ENCODE measurements around the gene ATIC. TPM values are rescaled to one million over a fixed set of nuclear protein-coding genes. Genes with fewer than 3 reads are reported as not detected.

ATIC gene
- total RNA-seq, 1 experiment from 2014 or later = 173 TPM

DNA sequence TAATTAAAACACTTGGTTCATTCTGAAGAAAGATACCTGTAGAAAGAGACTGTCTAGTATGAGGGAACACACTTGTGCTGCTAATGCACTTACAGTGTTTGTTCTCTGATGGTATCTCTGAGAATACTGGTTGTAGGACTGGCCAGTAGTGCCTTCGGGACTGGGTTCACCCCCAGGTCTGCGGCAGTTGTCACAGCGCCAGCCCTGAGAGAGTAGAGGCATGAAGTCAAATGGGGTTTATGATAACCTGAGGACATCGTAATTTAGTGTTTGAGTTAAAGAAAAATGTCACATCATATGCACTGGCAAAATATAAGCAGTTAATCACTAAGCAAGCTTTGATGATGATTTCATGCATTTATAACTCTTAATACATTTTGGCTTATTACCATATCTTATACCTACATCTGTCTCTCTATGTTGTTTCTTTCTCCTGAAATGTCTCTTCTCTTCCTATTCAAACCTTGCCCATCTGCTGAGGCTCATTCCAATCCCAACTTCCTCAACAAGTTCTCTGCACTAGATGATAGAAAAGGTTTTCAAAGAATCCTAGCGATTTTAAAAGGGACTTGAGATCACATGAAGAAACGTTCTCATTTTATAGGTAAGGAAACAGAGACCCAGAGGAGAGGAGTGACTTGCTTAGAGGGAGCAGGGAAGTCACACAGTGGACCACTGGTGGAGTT lies 50.2 kb downstream of the ATIC start:
- CTCF ChIA-PET = no interaction called here
- ATAC-seq = no peak
- intact Hi-C loops (cut with micrococcal nuclease) = no loop called here
- Histone ChIP-seq H4K20me1 (ENCODE audit: insufficient read depth) (no peaks in the 10 kb centered on the region), H3K27ac (ENCODE audit: low read depth, low read length) (no peak overlapping the region), H3K4me1 (ENCODE audit: control insufficient read depth in 1 of 2, insufficient read depth in 2 of 2, low read length in 2 of 2) (no peaks in the 10 kb centered on the region), H3K9ac (ENCODE audit: low read length) (no peak overlapping the region), H3K9me2 (ENCODE audit: insufficient read depth) (no peaks in the 10 kb centered on the region), H3K4me3 (replicated peaks in 1 of 2; ENCODE audit: low read depth in 1 of 2, low read length in 2 of 2) (no peak overlapping the region), H3K36me3 (ENCODE audit: control insufficient read depth in 1 of 2, insufficient read depth in 2 of 2, low read length in 2 of 2) (peaks cover 0 to 11% of the 10 kb centered on the region in 2 experiments; a peak in 2 of 4 replicates), H3K4me2 (ENCODE audit: low read length) (no peak overlapping the region), H3K79me2 (ENCODE audit: insufficient read depth, low read length) (no peaks in the 10 kb centered on the region), H3K9me3 (ENCODE audit: control insufficient read depth in 1 of 2, insufficient read depth in 1 of 2, low read depth in 1 of 2, low read length in 2 of 2) (no peaks in the 10 kb centered on the region), H2AFZ (ENCODE audit: low read depth, low read length, poor library complexity, severe bottlenecking) (no peak overlapping the region), H3K27me3 (ENCODE audit: insufficient read depth, low read length) (no peaks in the 10 kb centered on the region)
- POLR2A ChIA-PET = no interaction called here
- no TSS peak for BruUV-seq (replicated peaks)
- DNase-seq (ENCODE audit: low read depth, low spot score) = no peak
- TF ChIP-seq ZFX (IDR thresholded peaks at IDR 0.05) (no peak), SIN3A (IDR thresholded peaks at IDR 0.05; ENCODE audit: low read depth) (no peak), EZH2phosphoT487 (IDR thresholded peaks at IDR 0.05; ENCODE audit: borderline replicate concordance) (no peak), FOSL1 (IDR thresholded peaks at IDR 0.05; ENCODE audit: low read depth) (no peak), CEBPB (IDR thresholded peaks at IDR 0.05; ENCODE audit: low read depth) (no peak), POLR2A (IDR thresholded peaks at IDR 0.05; ENCODE audit: borderline replicate concordance, extremely low read depth, insufficient read depth, insufficient read length) (no peak), POLR2AphosphoS5 (IDR thresholded peaks at IDR 0.05; ENCODE audit: low read depth, low read length) (no peak), TCF7L2 (IDR thresholded peaks at IDR 0.05; ENCODE audit: borderline replicate concordance, extremely low read depth, insufficient read depth, insufficient read length) (no peak), YY1 (IDR thresholded peaks at IDR 0.05; ENCODE audit: extremely low read depth, insufficient replicate concordance, low read depth, low read length) (no peak), SP1 (IDR thresholded peaks at IDR 0.05; ENCODE audit: low read depth) (no peak), ZNF274 (IDR thresholded peaks at IDR 0.05; ENCODE audit: low read depth, low read length) (no peak), ELF1 (IDR thresholded peaks at IDR 0.05; ENCODE audit: borderline replicate concordance, low read depth) (no peak), SRF (IDR thresholded peaks at IDR 0.05; ENCODE audit: low read depth) (no peak), EGR1 (IDR thresholded peaks at IDR 0.05; ENCODE audit: low read depth) (no peak), CBX3 (IDR thresholded peaks at IDR 0.05; ENCODE audit: low read depth) (no peak)
- TF ChIP-seq, protein P1, sequence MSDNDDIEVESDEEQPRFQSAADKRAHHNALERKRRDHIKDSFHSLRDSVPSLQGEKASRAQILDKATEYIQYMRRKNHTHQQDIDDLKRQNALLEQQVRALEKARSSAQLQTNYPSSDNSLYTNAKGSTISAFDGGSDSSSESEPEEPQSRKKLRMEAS (IDR thresholded peaks at IDR 0.05) = no peak
- TF ChIP-seq, protein P2, sequence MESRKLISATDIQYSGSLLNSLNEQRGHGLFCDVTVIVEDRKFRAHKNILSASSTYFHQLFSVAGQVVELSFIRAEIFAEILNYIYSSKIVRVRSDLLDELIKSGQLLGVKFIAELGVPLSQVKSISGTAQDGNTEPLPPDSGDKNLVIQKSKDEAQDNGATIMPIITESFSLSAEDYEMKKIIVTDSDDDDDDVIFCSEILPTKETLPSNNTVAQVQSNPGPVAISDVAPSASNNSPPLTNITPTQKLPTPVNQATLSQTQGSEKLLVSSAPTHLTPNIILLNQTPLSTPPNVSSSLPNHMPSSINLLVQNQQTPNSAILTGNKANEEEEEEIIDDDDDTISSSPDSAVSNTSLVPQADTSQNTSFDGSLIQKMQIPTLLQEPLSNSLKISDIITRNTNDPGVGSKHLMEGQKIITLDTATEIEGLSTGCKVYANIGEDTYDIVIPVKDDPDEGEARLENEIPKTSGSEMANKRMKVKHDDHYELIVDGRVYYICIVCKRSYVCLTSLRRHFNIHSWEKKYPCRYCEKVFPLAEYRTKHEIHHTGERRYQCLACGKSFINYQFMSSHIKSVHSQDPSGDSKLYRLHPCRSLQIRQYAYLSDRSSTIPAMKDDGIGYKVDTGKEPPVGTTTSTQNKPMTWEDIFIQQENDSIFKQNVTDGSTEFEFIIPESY (IDR thresholded peaks at IDR 0.05; ENCODE audit: extremely low read depth, insufficient replicate concordance, low read length) = no peak
- TF ChIP-seq, protein P3, sequence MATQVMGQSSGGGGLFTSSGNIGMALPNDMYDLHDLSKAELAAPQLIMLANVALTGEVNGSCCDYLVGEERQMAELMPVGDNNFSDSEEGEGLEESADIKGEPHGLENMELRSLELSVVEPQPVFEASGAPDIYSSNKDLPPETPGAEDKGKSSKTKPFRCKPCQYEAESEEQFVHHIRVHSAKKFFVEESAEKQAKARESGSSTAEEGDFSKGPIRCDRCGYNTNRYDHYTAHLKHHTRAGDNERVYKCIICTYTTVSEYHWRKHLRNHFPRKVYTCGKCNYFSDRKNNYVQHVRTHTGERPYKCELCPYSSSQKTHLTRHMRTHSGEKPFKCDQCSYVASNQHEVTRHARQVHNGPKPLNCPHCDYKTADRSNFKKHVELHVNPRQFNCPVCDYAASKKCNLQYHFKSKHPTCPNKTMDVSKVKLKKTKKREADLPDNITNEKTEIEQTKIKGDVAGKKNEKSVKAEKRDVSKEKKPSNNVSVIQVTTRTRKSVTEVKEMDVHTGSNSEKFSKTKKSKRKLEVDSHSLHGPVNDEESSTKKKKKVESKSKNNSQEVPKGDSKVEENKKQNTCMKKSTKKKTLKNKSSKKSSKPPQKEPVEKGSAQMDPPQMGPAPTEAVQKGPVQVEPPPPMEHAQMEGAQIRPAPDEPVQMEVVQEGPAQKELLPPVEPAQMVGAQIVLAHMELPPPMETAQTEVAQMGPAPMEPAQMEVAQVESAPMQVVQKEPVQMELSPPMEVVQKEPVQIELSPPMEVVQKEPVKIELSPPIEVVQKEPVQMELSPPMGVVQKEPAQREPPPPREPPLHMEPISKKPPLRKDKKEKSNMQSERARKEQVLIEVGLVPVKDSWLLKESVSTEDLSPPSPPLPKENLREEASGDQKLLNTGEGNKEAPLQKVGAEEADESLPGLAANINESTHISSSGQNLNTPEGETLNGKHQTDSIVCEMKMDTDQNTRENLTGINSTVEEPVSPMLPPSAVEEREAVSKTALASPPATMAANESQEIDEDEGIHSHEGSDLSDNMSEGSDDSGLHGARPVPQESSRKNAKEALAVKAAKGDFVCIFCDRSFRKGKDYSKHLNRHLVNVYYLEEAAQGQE (IDR thresholded peaks at IDR 0.05; ENCODE audit: low read depth) = no peak
- TF ChIP-seq, protein P4, sequence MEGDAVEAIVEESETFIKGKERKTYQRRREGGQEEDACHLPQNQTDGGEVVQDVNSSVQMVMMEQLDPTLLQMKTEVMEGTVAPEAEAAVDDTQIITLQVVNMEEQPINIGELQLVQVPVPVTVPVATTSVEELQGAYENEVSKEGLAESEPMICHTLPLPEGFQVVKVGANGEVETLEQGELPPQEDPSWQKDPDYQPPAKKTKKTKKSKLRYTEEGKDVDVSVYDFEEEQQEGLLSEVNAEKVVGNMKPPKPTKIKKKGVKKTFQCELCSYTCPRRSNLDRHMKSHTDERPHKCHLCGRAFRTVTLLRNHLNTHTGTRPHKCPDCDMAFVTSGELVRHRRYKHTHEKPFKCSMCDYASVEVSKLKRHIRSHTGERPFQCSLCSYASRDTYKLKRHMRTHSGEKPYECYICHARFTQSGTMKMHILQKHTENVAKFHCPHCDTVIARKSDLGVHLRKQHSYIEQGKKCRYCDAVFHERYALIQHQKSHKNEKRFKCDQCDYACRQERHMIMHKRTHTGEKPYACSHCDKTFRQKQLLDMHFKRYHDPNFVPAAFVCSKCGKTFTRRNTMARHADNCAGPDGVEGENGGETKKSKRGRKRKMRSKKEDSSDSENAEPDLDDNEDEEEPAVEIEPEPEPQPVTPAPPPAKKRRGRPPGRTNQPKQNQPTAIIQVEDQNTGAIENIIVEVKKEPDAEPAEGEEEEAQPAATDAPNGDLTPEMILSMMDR (IDR thresholded peaks at IDR 0.05 in 2 of 3, conservative IDR thresholded peaks at IDR 0.05 in 1 of 3; ENCODE audit: borderline replicate concordance in 1 of 3, insufficient read depth in 1 of 3, low read depth in 2 of 3, low read length in 2 of 3) = no peak
- RAD21 ChIA-PET (ENCODE audit: low non-redundant PET in 1 of 2, low total read pairs in 2 of 2, uncharacterized antibody in 2 of 2, unreplicated experiment in 2 of 2) = no interaction called here

Measured in HCT116 (cell line).